ENCODE results near the gene ATRX.

DNA sequence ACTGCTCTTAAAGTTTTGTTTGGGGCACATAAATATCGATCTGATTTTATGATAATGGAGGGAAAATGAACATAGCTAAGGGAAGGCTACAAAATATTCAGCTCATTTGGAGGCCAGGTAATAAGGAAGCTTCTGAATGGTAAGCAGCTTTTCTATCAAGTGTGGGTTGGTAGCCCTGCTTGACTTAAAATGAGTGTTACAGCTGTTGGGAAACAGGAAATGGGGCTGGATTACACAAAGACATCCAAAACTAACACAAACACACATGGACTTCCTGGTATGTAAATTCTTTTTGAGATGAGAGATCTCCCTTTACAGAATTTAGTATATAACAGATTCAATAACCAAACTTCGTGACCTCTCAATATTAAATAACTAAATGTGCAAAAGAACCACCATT lies 280.8 kb downstream of the ATRX start:
- TF ChIP-seq TAF1 (IDR thresholded peaks at IDR 0.05; ENCODE audit: borderline replicate concordance, insufficient read depth, low read length), result no peak
- no peak for TF ChIP-seq POLR2AphosphoS5 (IDR thresholded peaks at IDR 0.05; ENCODE audit: low read depth, low read length)
- no peak for TF ChIP-seq SIN3A (IDR thresholded peaks at IDR 0.05; ENCODE audit: borderline replicate concordance, insufficient read depth, low read length)
- no peak for TF ChIP-seq REST (IDR thresholded peaks at IDR 0.05; ENCODE audit: insufficient read depth in 1 of 2, low read depth in 2 of 2, low read length in 2 of 2)
- TF ChIP-seq FOXP2 (optimal IDR thresholded peaks at IDR 0.05; ENCODE audit: borderline replicate concordance, extremely low read depth, extremely low read length, insufficient read depth), result no peak

Measured in PFSK-1 (cell line).